Activated naive CD4-positive, alpha-beta T cell (primary cell): ENCODE measurements around the gene WDTC1.
A peak's percentile ranks its signal among the peaks of the same experiment; 100 is the strongest.

Source experiments
- DNase-seq, 4 experiments: peaks; one replicate each; lab custom pipeline; 2025; lab: John Stamatoyannopoulos, UW

WDTC1 gene

DNA sequence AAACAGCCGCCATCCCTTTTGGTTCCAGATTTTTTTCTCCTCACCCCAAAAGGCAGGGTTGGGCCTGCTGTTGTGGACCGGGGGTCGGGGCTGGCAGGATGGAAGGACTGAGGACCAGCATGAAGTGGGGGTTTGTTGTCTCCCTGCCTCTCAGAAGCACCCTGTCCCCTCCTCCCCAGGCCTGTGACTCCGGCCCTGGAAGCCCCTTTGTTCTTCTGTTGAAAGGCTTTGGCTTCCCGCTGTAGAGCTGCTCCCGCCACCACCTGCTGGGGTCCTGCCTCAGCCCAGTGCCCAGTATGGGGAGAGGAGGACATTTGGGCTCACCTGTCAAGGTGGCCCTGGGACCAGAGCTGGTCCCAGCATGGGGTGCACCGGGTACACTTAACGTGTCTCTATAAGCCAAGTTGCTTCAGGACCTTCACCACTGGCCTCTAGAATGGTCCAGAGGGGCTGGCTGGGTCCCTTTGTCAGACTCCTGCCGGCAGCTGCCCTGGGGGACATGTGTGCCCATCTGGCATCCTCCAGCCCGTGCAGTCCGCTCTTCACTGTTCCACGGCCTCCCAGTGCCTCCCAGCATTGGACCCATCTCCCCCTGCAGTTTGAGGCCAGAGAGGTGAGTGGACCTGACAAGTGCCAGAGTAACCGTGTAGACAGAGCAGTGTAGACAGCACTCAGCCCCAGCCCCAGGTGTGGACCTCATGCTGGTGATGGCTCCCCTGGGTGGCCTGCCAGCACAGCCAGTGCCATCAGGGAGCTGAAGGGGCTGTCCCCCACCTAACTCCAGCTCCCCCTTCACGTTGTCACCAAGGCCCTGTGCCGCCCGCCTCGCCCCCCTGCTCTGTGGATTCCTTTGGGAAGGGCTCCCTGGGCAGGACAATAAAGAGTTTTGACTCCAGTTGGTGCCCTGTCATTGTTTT, 101.3 kb downstream of the WDTC1 start:
- DNase-seq, result no peak

DNA sequence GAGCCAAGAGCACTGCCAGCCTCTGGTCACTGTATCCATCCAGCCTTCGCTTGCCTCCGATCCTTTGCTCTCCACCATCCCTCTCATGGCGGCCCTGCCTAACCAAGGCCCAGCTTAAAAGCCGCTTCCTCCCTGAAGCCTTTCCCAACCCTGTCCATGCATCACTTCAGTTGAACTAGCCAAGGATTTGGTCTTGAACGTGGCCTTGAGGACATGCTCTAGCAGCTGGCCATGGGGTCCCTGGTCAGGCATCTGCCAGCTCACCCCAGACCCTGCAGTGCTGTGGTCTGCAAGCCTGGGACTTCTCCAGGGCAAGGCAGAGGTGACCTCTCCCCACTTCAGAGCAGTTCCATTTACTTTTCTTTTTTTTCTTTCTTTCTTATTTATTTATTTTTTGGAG, 102.3 kb downstream of the WDTC1 start:
- DNase-seq, result no peak

DNA sequence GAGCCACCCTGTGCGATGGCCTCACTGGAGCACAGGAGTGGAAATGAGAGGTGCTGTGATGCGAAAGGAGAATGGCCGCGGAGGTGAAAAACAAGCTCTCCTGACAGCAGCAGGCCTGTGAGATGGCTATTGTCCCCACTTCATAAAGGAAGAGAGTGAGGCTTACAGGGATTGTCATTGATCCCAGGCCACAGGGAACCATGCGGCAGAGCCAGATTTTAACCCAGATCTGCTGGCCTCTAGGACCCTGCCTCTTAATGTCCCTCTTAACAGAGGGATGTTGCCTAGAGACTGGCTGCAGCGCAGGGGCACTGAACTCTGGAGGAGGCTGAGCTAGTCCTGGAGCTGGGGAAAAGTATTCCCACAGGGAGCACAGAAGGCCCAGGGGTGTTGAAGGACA, 104.3 kb downstream of the WDTC1 start:
- DNase-seq, result no peak

DNA sequence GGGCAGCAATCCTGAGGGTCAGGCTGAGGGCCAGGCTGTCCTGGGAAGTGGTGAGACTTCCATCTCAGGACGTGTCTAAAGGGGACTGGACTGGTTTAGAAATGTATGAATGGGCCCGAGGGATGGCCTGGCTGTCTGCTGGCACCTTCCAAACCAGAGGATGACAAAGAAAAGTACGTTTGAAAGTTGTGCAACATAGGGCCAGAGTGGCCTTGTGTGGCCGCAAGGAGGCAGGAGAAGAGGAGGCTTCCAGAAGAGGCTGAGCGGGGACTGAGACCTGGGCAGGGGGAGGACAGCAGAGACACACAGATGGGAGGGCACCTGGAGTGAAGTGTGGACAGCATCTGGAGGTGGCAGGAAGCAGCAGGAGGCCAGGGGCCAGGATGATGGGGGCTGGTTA, 104.8 kb downstream of the WDTC1 start:
- no peak for DNase-seq

DNA sequence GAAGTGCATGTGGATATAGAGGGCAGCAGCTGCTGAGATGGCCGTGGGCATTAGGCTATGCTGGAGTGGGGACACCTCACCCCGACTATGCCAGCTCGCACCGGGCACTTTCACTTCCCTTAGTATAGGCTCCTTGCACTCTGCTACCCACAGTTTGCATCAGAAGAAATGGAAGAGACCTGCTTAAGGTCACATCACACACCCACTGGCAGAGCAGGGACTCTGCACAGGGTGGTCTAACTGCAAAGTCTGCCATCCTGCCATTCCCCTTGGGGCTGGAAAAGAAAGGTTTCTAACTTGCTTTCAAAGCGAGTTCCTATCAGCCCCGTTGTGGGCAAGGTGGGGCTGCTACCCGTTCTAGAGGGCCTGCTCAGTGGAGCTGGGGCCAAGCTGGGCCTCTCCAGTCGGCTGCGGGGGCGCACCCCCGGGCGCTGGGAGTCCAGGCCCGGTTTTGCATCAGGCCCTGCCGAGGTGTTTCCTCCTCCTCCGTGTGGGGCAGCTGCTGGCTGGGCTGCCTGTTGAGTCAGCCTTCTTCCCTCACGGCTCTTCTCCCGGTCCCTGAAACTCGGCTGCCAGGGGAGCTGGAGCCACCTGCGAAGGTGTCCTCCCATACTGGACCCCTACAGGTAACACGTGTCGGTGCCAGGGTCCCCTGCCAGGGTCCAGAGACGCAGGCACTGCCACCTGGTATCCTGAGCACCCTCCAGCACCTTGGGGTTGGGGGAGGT, 107.3 kb downstream of the WDTC1 start, which contains the start of gene SYTL1:
TSS of gene SYTL1 (plus strand) at position 498 of the 728 bp plus-strand sequence. CDS start 3,313 bp downstream, outside the sequence.
- peak in 2 of 4 experiments; percentile 46 to 58 for DNase-seq

DNA sequence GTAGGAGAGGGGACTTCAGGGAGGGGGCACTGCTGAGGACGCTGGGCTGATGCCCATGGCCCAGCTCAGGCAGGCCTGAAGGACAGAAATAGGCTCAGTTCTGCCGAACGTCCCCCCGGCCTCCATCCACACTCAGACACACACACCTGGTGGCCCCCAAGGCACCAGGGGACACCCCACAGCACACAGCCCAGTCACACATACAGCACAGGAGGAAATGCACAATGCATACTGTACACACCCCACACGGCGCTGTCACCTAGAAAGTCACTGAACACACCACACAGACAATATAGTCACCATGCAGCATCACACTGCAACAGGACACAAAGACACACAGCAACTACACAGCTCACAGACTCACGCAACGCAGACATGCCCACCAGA, 108.0 kb downstream of the WDTC1 start:
- peak in 1 of 4 experiments; percentile 16 for DNase-seq

DNA sequence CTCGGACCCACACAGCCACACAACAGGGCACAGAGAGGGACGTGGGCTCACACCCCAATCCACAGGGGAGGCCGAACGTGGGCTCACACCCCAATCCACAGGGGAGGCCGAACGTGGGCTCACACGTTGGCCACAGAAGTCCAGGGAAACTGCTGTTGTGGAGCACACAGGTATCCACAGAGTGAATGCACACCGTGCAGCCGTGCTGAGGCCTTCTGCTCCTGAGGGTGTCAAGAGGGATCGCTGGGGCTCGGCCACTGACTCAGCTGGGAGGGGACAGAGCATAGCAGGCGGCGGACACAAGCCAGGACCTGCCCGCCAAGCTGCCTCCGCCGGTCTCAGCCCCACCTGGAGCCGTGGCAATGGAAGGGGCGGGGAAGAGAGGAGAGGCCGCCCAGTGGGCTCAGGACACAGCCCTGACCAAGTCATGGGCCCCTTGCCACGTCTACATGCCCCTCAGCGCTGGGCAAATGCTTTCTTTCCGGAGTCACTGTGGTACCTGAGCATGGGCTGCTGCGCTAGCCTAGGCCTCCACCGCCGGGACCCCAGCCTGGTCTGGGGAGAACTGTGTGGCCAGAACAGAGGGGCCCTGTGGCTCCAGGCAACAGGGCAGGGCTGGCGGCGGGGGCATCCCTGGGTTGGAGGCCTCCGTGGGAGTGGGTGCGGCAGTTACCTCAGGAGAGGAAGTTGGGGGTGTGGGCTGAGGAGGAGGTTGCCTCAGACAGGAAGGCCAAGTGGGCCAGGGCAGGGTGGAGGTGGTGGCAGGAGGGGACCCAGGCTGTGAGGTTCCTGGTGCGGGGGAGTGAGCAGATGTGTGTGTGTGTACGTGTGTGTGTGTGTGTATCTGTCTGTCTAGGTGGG, 108.6 kb downstream of the WDTC1 start:
- peak in 2 of 4 experiments; percentile 60 to 64 for DNase-seq

DNA sequence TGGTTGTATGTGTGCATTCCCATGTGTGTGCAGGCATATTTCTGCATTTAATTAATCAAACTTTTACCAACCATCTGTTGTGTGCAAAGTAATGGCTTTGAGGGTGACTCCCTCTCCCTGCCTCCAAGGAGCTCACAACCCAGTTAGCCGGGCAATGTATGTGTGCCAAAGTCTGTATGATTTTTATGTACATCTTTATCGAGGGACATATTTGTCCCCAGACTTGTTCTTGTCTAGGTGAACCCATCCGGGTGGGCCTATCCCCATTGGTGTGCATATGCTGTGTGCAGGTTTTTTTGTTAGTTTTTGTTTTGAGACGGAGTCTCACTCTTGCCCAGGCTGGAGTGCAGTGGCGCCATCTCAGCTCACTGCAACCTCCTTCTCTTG, 109.2 kb downstream of the WDTC1 start:
- DNase-seq, result no peak

DNA sequence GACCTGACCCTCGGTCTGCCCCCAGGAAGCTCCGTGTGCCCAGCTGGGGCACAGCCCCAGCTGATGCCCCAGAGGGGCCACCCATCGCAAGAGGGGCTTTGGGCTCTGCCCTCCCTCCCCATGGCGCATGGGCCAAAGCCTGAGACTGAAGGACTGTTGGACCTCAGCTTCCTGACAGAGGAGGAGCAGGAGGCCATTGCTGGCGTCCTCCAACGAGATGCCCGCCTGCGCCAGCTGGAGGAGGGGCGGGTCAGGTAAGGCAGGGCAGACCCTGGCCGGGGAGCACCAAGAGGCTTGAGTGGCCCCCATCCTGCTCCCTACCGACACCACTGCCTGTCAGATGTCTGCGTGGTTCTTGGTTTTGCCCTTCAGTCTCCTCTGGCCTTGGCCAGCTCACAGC, 110.8 kb downstream of the WDTC1 start:
- DNase-seq, result no peak

DNA sequence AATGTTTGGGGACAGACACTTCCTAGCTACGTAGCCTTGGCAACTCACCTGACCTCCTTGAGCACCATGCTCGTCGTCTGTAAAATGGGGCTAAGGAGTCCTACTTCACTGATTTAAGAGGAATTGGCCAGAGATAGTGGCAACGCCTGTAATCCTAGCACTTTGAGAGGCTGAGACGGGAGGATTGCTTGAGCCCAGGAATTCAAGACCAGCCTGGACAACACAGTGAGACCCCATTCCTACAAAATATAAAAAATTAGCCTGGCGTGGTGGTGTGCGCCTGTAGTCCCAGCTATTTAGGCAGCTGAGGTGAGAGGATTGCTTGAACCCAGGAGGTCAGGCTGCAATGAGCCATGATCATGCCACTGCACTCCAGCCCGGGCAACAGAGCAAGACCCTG, 111.9 kb downstream of the WDTC1 start:
- no peak for DNase-seq

DNA sequence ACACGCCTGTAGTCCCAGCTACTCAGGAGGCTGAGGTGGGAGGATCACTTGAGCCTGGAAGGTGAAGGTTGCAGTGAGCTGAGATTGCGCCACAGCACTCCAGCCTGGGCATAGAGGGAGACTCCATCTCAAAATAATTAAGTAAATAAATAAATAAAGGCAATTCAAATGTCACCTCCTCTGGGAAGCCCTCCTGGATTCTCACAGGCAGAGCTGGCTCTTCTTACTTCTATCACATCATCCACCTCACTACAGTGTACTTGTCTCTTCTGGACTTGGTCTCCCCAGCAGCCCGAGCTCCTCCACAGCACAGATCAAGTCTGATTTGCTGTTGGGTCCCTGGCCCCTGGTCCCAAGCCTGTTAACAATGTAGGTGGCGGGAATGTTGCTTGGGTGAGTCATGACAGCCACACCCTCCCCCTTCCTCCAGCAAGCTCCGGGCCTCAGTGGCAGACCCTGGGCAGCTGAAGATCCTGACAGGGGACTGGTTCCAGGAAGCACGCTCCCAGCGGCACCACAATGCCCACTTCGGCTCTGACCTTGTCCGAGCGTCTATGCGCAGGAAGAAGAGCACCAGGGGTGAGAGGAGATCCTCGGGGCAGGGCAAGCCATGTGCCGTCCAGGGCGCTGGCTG, 112.7 kb downstream of the WDTC1 start:
- DNase-seq, result no peak

DNA sequence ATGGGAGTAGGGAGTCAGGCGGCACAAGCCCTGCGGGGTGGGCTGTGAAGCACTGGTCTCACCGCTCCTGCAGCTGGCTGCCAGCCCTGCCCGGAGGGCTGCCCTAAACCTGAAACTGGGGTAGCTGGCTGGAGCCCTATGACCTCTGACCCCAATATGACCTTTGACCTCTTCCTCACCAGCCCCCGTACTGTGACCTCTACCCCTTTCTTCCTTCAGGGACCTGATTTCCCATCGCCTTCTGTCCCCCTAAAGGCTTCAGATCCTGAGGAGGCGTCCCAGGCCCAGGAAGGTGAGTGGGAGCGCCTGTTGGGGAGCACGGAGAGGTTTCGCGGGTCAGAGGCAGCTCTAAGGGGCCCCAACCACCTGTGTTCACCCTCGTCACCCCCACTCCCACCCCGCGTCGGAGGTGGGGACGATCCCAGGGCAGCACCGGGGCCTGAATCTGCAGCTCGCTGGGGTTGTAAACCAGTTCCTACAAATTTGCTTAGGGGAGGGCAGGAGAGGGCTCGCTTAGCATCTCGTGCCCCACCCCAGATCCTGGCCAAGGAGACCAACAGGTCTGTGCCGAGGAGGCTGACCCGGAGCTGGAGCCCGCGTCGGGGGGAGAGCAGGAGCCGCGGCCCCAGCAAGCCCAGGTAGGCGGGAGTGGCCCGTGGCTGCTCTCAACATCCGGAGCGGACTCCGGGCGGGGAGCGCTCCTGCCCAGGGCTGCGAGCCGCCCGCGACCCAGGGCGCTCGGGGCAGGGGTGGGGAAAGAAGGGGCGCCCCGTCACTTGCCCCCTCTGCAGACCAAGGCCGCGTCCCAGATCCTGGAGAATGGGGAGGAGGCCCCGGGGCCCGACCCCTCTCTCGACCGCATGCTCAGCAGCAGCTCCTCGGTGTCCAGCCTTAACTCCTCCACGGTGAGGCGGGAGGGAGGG, 114.7 kb downstream of the WDTC1 start:
- peak in 1 of 4 experiments; percentile 38 for DNase-seq

DNA sequence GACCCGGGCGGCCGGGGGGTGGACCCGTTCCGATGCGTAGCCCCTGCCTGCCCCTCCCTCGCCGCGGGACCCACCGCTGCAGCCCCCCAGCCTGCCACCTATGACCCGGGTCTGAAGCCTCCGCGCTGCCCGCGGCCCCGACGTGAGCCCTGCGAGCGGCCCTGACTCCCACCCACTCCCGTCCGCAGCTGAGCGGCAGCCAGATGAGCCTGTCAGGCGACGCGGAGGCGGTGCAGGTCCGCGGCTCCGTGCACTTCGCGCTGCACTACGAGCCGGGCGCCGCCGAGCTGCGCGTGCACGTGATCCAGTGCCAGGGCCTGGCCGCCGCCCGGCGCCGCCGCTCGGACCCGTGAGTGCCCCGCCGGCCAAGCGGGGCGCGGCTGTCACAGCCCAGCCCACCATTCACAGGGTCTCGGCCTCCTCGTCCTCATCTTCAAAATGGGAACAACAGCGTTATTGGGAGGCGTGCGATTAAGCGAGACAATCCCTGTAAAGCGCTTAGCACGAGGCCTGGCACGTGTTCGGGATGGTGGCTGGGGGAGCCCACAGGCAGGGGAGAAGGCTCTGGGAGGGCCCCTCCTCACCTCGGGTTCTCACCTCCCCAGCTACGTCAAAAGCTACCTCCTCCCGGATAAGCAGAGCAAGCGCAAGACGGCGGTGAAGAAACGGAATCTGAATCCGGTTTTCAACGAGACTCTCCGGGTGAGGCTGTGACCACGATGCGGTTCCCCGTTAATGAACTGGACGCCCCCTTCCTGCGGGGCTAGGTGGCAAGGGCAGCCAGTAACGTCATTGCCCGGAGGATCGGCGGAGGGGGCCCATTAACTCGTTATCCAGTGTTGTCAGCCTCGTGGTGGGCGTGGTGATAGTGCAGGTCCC, 115.6 kb downstream of the WDTC1 start:
- DNase-seq, result no peak

DNA sequence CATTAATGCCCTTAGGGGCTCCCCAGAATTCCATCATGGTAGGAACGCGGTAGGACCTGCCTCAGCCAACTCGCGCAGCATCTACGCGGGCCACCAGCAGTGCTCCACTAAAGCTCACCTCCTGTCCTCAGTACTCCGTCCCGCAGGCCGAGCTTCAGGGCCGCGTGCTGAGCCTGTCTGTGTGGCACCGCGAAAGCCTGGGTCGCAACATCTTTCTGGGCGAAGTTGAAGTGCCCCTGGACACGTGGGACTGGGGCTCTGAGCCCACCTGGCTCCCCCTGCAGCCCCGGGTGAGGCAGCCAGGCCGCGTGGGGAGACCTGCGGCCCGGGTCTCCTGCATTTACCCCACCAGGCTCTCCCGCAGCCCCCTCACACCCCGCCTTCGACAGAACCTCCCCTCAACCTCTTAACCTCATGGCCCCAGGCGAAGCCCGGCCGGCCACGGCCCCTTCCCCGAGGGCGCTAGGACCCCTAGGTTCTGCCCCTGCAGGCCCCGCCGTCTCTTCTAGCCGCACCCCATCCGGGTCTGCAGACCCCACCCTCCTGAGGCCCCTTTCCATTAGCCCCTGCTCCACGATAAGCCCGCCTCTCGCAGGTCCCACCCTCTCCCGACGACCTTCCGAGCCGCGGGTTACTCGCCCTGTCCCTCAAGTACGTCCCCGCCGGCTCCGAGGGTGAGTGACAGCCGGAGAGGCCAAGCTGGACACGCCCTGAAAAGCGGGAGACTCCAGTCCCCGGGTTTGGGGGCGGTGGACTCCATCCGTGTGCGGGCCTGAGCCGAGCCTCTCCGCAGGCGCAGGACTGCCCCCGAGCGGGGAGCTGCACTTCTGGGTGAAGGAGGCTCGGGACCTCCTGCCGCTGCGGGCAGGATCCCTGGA, 116.5 kb downstream of the WDTC1 start:
- DNase-seq, result no peak

DNA sequence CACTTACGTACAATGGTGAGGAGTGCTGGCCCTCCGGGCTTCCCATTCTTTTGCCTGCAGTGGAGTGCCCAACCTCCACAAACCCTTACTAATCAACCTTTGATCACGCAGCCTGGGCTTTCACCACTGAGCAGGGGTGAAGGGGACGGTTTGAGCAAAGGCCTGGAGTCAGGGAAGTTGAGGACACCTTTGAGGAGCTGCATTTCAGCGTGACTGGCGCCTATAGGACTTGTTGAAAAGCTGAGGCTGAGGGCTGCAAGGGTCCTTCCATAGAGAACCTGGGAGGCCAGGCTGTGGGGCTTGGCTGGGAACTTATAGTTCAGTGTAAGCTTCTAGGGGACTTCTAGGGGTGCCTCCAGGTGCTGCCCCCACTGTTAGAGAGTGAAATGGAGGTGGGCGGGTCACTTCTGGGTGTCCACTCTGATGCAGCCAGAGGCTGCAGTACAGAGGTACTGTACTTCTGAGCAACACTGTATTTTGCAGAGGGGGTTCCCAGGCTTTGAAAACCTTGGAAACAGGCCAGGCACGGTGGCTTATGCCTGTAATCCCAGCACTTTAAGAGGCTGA, 117.2 kb downstream of the WDTC1 start:
- DNase-seq, result no peak

DNA sequence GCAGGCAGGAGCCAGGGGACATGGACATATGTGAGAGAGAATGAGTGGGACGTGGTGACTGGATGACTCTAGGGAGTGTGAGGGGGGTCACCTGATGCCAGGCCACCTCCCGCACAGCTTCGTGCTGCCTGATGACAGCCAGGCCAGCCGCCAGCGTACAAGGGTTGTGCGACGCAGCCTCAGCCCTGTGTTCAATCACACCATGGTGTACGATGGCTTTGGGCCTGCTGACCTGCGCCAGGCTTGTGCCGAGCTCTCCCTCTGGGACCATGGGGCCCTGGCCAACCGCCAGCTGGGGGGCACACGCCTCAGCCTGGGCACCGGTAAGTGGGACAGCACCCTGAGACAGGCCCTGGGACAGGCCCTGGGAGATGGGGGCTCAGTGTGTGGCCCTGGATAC, 118.7 kb downstream of the WDTC1 start:
- DNase-seq, result no peak

DNA sequence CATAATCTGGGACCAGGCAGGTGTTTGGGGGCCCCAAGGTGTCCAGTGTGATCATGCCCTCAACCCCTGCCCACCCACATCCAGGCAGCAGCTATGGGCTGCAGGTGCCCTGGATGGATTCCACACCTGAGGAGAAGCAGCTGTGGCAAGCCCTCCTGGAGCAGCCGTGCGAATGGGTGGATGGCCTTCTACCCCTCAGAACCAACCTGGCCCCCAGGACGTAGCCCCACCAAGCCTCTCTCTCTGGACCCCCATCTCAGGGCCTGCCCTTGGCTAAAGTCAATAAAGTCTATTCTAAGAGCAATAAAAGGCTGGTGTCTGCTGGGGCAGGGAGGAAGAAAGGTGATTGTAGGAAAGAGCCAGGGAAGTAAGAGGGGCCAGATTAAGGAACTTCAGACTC, 119.2 kb downstream of the WDTC1 start:
- DNase-seq, result no peak

DNA sequence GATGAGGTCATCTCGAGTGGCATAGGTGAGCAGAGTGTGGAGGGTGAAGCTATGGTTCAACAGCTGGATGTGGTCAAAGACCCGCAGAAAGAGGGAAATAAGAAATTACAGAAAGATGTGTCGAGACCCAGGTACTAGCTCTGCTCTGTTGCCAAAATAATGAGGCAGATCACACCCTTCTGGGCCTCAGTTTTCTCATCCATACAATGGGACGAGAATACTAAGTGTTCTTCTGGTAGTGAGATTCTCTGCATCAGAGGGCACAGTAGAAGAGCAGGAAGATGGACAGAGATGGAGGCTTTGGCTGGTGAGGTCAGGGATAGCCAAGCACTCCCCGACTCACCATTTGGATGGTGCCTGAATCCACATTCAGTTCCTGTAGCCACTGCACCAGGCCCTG, 121.3 kb downstream of the WDTC1 start:
- no peak for DNase-seq
